IPS-NIHi7 (cell line): ENCODE measurements around the gene GNA14.
"Not testable (repeated sequence)": the region's sequence is repeated elsewhere in the genome, so short reads cannot be mapped to it uniquely, and the experiment has no call there.

Source experiments
- DNase-seq: peaks from one replicate; pipeline ENCODE4 v3.0.0; 2012; ENCODE audit warnings: mixed read lengths; ENCODE audit errors: extremely low spot score

GNA14 gene

GRCh38 chr9:77489405-77490163 lies 158.5 kb downstream of the GNA14 start:
- DNase-seq = not testable (repeated sequence)

GRCh38 chr9:77488439-77489126 lies 159.5 kb downstream of the GNA14 start:
- peak; percentile 72 for DNase-seq

GRCh38 chr9:77486968-77487367 lies 161.2 kb downstream of the GNA14 start:
- DNase-seq = no peak

GRCh38 chr9:77486463-77486862 lies 161.7 kb downstream of the GNA14 start:
- DNase-seq = no peak

- DNase-seq = no peak
These were observed 172.3 kb downstream of the GNA14 start for GRCh38 chr9:77475641-77476473.

GRCh38 chr9:77474936-77475335 lies 173.2 kb downstream of the GNA14 start:
- no peak for DNase-seq

GRCh38 chr9:77472646-77473045 lies 175.5 kb downstream of the GNA14 start:
- DNase-seq = no peak

GRCh38 chr9:77471572-77471971 lies 176.6 kb downstream of the GNA14 start:
- no peak for DNase-seq

- no peak for DNase-seq
These were observed 178.4 kb downstream of the GNA14 start for GRCh38 chr9:77469515-77470231.

- no peak for DNase-seq
These were observed 183.5 kb downstream of the GNA14 start for GRCh38 chr9:77464661-77465060.

- no peak for DNase-seq
These were observed 185.0 kb downstream of the GNA14 start for GRCh38 chr9:77463151-77463550.

GRCh38 chr9:77462066-77462465 lies 186.1 kb downstream of the GNA14 start:
- DNase-seq = no peak

GRCh38 chr9:77460938-77461337 lies 187.2 kb downstream of the GNA14 start:
- DNase-seq = no peak

GRCh38 chr9:77457916-77458592 lies 190.1 kb downstream of the GNA14 start:
- DNase-seq = peak; percentile 85

- DNase-seq = peak; percentile 86
These were observed 191.2 kb downstream of the GNA14 start for GRCh38 chr9:77456829-77457437.

- DNase-seq = peak; percentile 50
These were observed 192.7 kb downstream of the GNA14 start for GRCh38 chr9:77455312-77455927.

GRCh38 chr9:77454663-77455062 lies 193.5 kb downstream of the GNA14 start:
- DNase-seq = no peak

- DNase-seq = no peak
These were observed 194.1 kb downstream of the GNA14 start for GRCh38 chr9:77453825-77454647.

GRCh38 chr9:77451507-77451906 lies 196.6 kb downstream of the GNA14 start:
- DNase-seq = no peak
